PC-9 (cell line): ENCODE measurements around the gene NINJ2. TPM values are rescaled to one million over a fixed set of nuclear protein-coding genes. Genes with fewer than 3 reads are reported as not detected.
"Not testable (repeated sequence)": the region's sequence is repeated elsewhere in the genome, so short reads cannot be mapped to it uniquely, and the experiment has no call there.

Experiments
- BruUV-seq: library from RNA; stranded (reverse); fragments of 400-500 nt; replicated peaks from 2 replicates; lab custom pipeline; 2021; lab: Mats Ljungman, UMichigan
- CTCF ChIA-PET: fragments of 300-600 bp; sonication (Branson Sonifier 250); formaldehyde crosslinking; loops from one replicate; lab custom pipeline; 2022; ENCODE audit warnings: antibody characterized with exemption; lab: Charles Lee
- POLR2A ChIA-PET: fragments of 300-600 bp; sonication (Branson Sonifier 250); formaldehyde crosslinking; loops from one replicate; lab custom pipeline; 2022; ENCODE audit warnings: antibody characterized with exemption; ENCODE audit not compliant: unreplicated experiment; lab: Charles Lee
- DNase-seq, 2 experiments: peaks; one replicate each; pipeline versions ENCODE4 v3.0.0 to v3.0.0-alpha.2; 2015 to 2022; ENCODE audit warnings: mixed read lengths in 1 of 2
- H2AFZ ChIP-seq: fragments of 200-600 bp; sonication (generic); 2 replicates; pipeline ENCODE4 v1.8.1; 2017; ENCODE audit warnings: antibody characterized with exemption
- H3F3A ChIP-seq: fragments of 200-600 bp; sonication (generic); 2 replicates; pipeline ENCODE4 v1.8.1; 2017; ENCODE audit warnings: antibody characterized with exemption, mild to moderate bottlenecking, low read depth; ENCODE audit not compliant: insufficient read depth
- H3K27ac ChIP-seq: fragments of 200-600 bp; sonication (generic); 2 replicates; pipeline ENCODE4 v1.6.1; 2016; ENCODE audit warnings: mixed run types
- H3K27me3 ChIP-seq: fragments of 200-600 bp; sonication (generic); 2 replicates; pipeline ENCODE4 v1.6.1; 2016; ENCODE audit warnings: low read depth, mixed run types; ENCODE audit not compliant: insufficient read depth
- H3K36me3 ChIP-seq: fragments of 200-600 bp; sonication (generic); 2 replicates; pipeline ENCODE4 v1.6.1; 2016; ENCODE audit warnings: low read depth, mixed run types
- H3K4me1 ChIP-seq: fragments of 200-600 bp; sonication (generic); replicated peaks from 2 replicates; pipeline ENCODE4 v1.6.1; 2016; ENCODE audit warnings: mixed run types; ENCODE audit not compliant: insufficient read depth
- H3K4me2 ChIP-seq: fragments of 200-600 bp; sonication (generic); 2 replicates; pipeline ENCODE4 v1.6.1; 2017; ENCODE audit warnings: mixed run types
- H3K4me3 ChIP-seq: fragments of 200-600 bp; sonication (generic); 2 replicates; pipeline ENCODE4 v1.6.1; 2016; ENCODE audit warnings: mixed run types
- H3K79me2 ChIP-seq: fragments of 200-600 bp; sonication (generic); 2 replicates; pipeline ENCODE4 v1.6.1; 2017; ENCODE audit warnings: low read depth, mixed run types
- H3K9me2 ChIP-seq: fragments of 200-600 bp; sonication (generic); 2 replicates; pipeline ENCODE4 v1.8.1; 2017; ENCODE audit warnings: mild to moderate bottlenecking; ENCODE audit not compliant: insufficient read depth
- H3K9me3 ChIP-seq: fragments of 200-600 bp; sonication (generic); 2 replicates; pipeline ENCODE4 v1.8.1; 2016; ENCODE audit warnings: low read depth; ENCODE audit not compliant: insufficient read depth
- H4K20me1 ChIP-seq: fragments of 200-600 bp; sonication (generic); 2 replicates; pipeline ENCODE4 v1.8.1; 2017; ENCODE audit not compliant: insufficient read depth
- CTCF ChIP-seq: fragments of 200-600 bp; sonication (generic); conservative IDR thresholded peaks from 2 replicates; pipeline ENCODE4 v1.6.1; 2017; ENCODE audit warnings: mixed run types, antibody characterized with exemption, mild to moderate bottlenecking, moderate library complexity
- EZH2 ChIP-seq: fragments of 200-600 bp; sonication (generic); IDR thresholded peaks from 2 replicates; pipeline ENCODE4 v1.8.0; 2017; ENCODE audit warnings: antibody characterized with exemption, low read depth
- intact Hi-C: fragments of 100-400 bp; cut with micrococcal nuclease; formaldehyde crosslinking; loops from one replicate; pipeline ENCODE4 v1.10.0; 2022; ENCODE audit not compliant: unreplicated experiment
- total RNA-seq: library from RNA; stranded (reverse); gene quantifications from 2 replicates; pipeline ENCODE4 v1.2.3, GENCODE V29; 2021

Gene NINJ2
- total RNA-seq, 1 experiment from 2014 or later = 19.3 TPM

- Histone ChIP-seq H2AFZ (no peak overlapping the region), H3K79me2 (no peaks in the 10 kb centered on the region), H4K20me1 (no peaks in the 10 kb centered on the region), H3K9me2 (no peaks in the 10 kb centered on the region), H3K4me2 (no peak overlapping the region), H3K27me3 (no peaks in the 10 kb centered on the region), H3K36me3 (no peaks in the 10 kb centered on the region), H3F3A (no peaks in the 10 kb centered on the region), H3K27ac (no peak overlapping the region), H3K4me3 (no peak overlapping the region), H3K4me1 (no peaks in the 10 kb centered on the region), H3K9me3 (no peaks in the 10 kb centered on the region)
- DNase-seq = no peak
- intact Hi-C loops = no loop called here
- no TSS peak for BruUV-seq
- CTCF ChIA-PET = no interaction called here
- TF ChIP-seq EZH2 = no peak
- no peak for TF ChIP-seq CTCF
- POLR2A ChIA-PET = no interaction called here
Measured at GRCh38 chr12:704516-705242, 41.4 kb upstream of the NINJ2 start.

- CTCF ChIA-PET = no interaction called here
- H3K79me2 ChIP-seq = no peaks in the 10 kb centered on the region
- TF ChIP-seq CTCF (no peak), EZH2 (no peak)
- no peak for DNase-seq
- H4K20me1 ChIP-seq = no peaks in the 10 kb centered on the region
- intact Hi-C loops = no loop called here
- POLR2A ChIA-PET = no interaction called here
- no peak overlapping the region for H3K4me2 ChIP-seq
- H3F3A ChIP-seq = no peaks in the 10 kb centered on the region
- no peak overlapping the region for H3K4me3 ChIP-seq
- no peak overlapping the region for H2AFZ ChIP-seq
- no peaks in the 10 kb centered on the region for H3K4me1 ChIP-seq
- H3K36me3 ChIP-seq = no peaks in the 10 kb centered on the region
- no peaks in the 10 kb centered on the region for H3K9me2 ChIP-seq
- no peaks in the 10 kb centered on the region for H3K27me3 ChIP-seq
- no TSS peak for BruUV-seq
- H3K9me3 ChIP-seq = peaks cover 16% of the 10 kb centered on the region
- no peak overlapping the region for H3K27ac ChIP-seq
Measured at GRCh38 chr12:701896-702539, 38.8 kb upstream of the NINJ2 start.

GRCh38 chr12:700016-700415 is 36.8 kb upstream of the NINJ2 start:
- H3K9me2 ChIP-seq = no peaks in the 10 kb centered on the region
- no peaks in the 10 kb centered on the region for H3K27me3 ChIP-seq
- no peak overlapping the region for H2AFZ ChIP-seq
- H3K27ac ChIP-seq = no peak overlapping the region
- no peaks in the 10 kb centered on the region for H3K36me3 ChIP-seq
- intact Hi-C loops = no loop called here
- ChIA-PET CTCF (interaction anchor here (0.6 to 0.7 kb wide), 2 partner anchors 10 to 368 kb away, joined by 4 to 18 read pairs; no protein-coding TSS in a partner anchor), POLR2A (no interaction called here)
- no peak overlapping the region for H3K4me3 ChIP-seq
- no peaks in the 10 kb centered on the region for H3K4me1 ChIP-seq
- no peaks in the 10 kb centered on the region for H3K79me2 ChIP-seq
- no peaks in the 10 kb centered on the region for H4K20me1 ChIP-seq
- no peaks in the 10 kb centered on the region for H3F3A ChIP-seq
- BruUV-seq = no TSS peak
- H3K4me2 ChIP-seq = no peak overlapping the region
- H3K9me3 ChIP-seq = peaks cover 19% of the 10 kb centered on the region
- TF ChIP-seq CTCF (no peak), EZH2 (no peak)
- DNase-seq = no peak

GRCh38 chr12:698222-698621 is 35.0 kb upstream of the NINJ2 start:
- H3K27ac ChIP-seq, H3K4me3 ChIP-seq, DNase-seq, H4K20me1 ChIP-seq, H3K4me1 ChIP-seq, BruUV-seq, H3K9me2 ChIP-seq, H3K36me3 ChIP-seq, intact Hi-C loops, H3K79me2 ChIP-seq, POLR2A ChIA-PET, H2AFZ ChIP-seq, CTCF ChIA-PET, H3K27me3 ChIP-seq, H3F3A ChIP-seq, H3K4me2 ChIP-seq: not testable (repeated sequence)
- peaks cover 19% of the 10 kb centered on the region for H3K9me3 ChIP-seq
